ENCODE data around the gene CDK17.

- TF ChIP-seq CTCF (IDR thresholded peaks at IDR 0.05) (no peak), POLR2AphosphoS5 (IDR thresholded peaks at IDR 0.05) (no peak)
These were observed 142.6 kb downstream of the CDK17 start for GRCh38 chr12:96257550-96258103.

All from breast epithelium (tissue), 3 donors.